WTC11 (cell line): ENCODE results near the gene HHIPL1.

Experiments used
- NFATC4 ChIP-seq: fragments of 250-450 bp; sonication (Bioruptor Pico); IDR thresholded peaks from 2 replicates; pipeline ENCODE4 v1.9.0; 2021; ENCODE audit warnings: mild to moderate bottlenecking
- PRRX2 ChIP-seq: fragments of 250-450 bp; sonication (Bioruptor Pico); IDR thresholded peaks from 2 replicates; pipeline ENCODE4 v1.8.0; 2021; ENCODE audit warnings: mild to moderate bottlenecking
- SMAD3 ChIP-seq: sonication (generic); formaldehyde crosslinking; IDR thresholded peaks from 2 replicates; pipeline ENCODE4 v1.8.0; 2022; ENCODE audit warnings: missing genetic modification reagents, mild to moderate bottlenecking, borderline replicate concordance
- ZBTB21 ChIP-seq: sonication (generic); formaldehyde crosslinking; IDR thresholded peaks from 2 replicates; pipeline ENCODE4 v1.8.1; 2023; ENCODE audit warnings: mild to moderate bottlenecking, missing genetic modification reagents, borderline replicate concordance
- ZBTB43 ChIP-seq: sonication (generic); formaldehyde crosslinking; IDR thresholded peaks from 2 replicates; pipeline ENCODE4 v1.8.1; 2023; ENCODE audit warnings: mild to moderate bottlenecking, missing genetic modification reagents
- ZNF263 ChIP-seq: sonication (generic); formaldehyde crosslinking; IDR thresholded peaks from 2 replicates; pipeline ENCODE4 v1.8.1; 2022; ENCODE audit warnings: low read depth, mild to moderate bottlenecking, moderate library complexity, missing genetic modification reagents
- ZNF281 ChIP-seq: sonication (generic); formaldehyde crosslinking; IDR thresholded peaks from 2 replicates; pipeline ENCODE4 v1.8.0; 2023; ENCODE audit warnings: mild to moderate bottlenecking, missing genetic modification reagents
- TF ChIP-seq, protein P1 (sequence below): fragments of 200-600 bp; IDR thresholded peaks from 2 replicates; pipeline ENCODE4 v1.8.0; 2022; ENCODE audit warnings: antibody characterized with exemption
- TF ChIP-seq, protein P2 (sequence below): sonication (generic); formaldehyde crosslinking; IDR thresholded peaks from 2 replicates; pipeline ENCODE4 v1.8.0; 2023; ENCODE audit warnings: missing genetic modification reagents

- TF ChIP-seq, protein P1, sequence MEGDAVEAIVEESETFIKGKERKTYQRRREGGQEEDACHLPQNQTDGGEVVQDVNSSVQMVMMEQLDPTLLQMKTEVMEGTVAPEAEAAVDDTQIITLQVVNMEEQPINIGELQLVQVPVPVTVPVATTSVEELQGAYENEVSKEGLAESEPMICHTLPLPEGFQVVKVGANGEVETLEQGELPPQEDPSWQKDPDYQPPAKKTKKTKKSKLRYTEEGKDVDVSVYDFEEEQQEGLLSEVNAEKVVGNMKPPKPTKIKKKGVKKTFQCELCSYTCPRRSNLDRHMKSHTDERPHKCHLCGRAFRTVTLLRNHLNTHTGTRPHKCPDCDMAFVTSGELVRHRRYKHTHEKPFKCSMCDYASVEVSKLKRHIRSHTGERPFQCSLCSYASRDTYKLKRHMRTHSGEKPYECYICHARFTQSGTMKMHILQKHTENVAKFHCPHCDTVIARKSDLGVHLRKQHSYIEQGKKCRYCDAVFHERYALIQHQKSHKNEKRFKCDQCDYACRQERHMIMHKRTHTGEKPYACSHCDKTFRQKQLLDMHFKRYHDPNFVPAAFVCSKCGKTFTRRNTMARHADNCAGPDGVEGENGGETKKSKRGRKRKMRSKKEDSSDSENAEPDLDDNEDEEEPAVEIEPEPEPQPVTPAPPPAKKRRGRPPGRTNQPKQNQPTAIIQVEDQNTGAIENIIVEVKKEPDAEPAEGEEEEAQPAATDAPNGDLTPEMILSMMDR, result no peak
- TF ChIP-seq NFATC4 (CRISPR knock-in tag), result no peak
- TF ChIP-seq, protein P2, sequence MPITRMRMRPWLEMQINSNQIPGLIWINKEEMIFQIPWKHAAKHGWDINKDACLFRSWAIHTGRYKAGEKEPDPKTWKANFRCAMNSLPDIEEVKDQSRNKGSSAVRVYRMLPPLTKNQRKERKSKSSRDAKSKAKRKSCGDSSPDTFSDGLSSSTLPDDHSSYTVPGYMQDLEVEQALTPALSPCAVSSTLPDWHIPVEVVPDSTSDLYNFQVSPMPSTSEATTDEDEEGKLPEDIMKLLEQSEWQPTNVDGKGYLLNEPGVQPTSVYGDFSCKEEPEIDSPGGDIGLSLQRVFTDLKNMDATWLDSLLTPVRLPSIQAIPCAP (CRISPR knock-in tag), result no peak
- no peak for TF ChIP-seq ZNF281 (CRISPR knock-in tag)
- no peak for TF ChIP-seq ZBTB21
- TF ChIP-seq ZBTB43 (CRISPR knock-in tag), result no peak
- TF ChIP-seq ZNF263 (CRISPR knock-in tag), result no peak
- TF ChIP-seq PRRX2, result no peak
- TF ChIP-seq SMAD3 (CRISPR knock-in tag), result no peak
Measured at GRCh38 chr14:99679543-99679942, 34.6 kb downstream of the HHIPL1 start.
